Effector CD4-positive, alpha-beta T cell (primary cell): Measurements from ENCODE around the gene NANOS2. TPM values are rescaled to one million over a fixed set of nuclear protein-coding genes. Genes with fewer than 3 reads are reported as not detected.

Source experiments
- DNase-seq: peaks from one replicate; pipeline ENCODE4 v3.0.0-alpha.2; 2020
- total RNA-seq: gene quantifications from one replicate; lab custom pipeline; 2026; lab: John Stamatoyannopoulos, UW

Gene NANOS2
- total RNA-seq = not detected

DNA sequence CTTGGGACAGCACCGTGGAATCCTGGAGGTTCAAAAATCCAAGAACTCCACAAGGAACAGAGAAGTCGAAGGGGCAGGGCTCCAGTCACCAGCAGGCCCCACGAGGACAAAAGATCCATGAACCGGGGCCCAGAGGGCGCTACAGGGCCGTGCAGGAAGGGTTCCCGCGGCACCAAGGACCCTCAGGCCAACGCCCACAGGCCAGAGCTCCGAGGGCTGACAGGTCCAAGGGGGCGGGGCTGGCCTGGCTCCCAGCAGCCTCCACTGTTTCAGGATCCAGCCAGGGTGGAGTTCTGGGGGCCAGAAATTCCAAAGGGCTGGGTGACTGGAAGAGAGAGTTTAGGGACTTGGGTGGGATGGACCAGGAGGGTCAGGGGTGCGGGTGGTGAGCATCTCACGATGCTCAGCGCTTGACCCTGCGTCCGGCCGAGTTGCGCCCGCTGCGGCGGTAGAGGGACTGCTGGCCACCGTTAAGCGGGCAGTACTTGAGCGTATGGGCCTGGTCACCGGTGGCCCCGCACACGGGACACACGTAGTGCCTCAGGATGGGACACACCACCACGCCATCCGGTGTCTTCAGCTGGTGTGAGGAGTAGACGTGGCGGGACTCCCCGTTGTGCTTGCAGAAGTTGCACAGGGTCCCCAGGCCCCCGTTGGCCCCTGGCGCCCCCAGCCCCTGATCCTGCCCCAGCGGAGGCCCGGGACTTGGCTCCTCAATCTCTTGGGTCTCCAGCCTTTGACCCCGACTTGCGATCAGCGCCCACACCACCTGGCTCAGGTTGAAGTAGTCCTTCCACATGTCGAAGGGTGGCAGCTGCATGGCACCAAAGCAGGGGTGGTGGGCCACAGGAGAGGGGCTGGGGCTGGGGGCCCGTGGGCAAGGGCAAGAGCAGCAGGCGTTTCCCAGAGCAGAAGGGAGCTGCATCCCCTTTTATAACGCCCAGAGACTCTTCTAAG, at the start of gene NANOS2:
Gene NANOS2 (minus strand): TSS at position 905 of the 957 bp plus-strand sequence. CDS start 85 bp downstream, at position 820.
- DNase-seq = no peak

DNA sequence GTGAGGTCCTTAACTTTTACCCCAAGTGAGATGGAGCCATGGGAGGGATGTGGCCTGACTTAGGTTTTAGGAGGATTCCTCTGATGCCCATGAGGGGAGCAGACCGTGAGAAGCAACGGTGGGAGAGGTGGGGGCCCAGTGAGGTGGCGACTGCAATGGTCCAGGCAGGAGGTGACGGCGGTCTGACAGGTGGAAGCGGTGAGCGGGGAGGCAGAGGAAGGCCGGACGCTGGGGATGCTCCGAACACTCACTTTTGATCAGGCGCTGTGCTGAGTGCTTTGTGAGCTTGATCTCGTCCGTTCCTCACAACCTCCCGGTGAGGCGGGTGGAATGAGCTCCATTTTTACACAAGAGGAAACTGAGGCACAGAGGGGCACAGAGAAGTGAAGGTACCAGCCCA, 47.4 kb upstream of the NANOS2 start:
- DNase-seq = no peak

DNA sequence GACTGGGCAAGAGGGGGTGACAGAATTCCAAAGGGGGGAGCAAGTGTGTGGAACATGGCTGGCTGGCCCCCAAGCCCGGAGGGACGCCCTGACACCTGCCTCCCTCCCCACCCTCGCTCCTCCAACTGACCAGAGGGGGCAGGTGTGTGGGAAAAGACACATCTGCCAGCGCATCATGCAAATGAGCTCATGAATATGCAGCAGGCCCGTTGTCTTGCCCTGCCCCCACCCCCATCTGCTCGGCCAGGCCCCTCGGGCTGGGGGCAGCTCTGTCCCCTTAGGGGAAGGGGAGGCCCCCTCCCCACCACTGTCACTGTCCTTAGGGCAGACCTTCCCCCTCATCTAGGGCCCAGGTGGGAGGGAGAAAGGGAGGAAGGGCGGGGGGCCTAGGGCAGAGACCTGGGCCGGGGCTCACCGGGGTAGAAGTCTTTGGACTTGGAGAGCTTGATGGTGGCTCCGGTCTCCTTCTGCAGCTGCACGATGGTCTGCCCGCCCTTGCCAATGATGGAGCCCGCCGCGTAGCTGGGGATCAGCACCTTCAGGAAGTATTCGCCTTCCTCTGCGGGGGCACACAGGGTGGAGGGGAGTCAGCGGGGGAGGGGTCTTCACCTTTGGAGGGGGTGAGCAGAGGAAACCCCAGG, 46.1 kb upstream of the NANOS2 start:
- no peak for DNase-seq

DNA sequence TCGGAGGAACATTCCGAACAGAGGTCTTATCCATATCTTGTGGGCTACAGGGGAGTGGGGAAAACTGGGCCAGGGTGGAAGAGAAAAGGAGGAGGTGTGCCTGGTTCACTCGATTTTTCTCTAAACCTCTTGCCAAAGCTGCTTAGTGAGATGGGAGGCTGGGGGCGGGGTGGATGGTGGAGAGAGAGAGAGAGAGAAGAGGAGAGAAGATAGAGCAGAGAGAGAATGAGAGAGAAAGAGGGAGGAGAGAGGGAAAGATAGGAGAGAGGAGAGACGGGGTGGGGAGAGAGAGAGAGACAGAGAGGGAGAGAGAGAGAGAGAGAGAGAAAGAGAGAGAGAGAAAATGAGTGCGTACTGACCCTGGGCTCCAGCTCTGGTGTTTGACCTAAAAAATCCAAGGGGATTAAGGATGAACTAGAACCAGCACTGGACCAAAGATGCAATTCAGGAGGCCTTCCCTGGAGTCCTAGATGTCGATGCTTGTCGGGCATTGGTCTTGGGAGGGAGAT, 45.0 kb upstream of the NANOS2 start:
- no peak for DNase-seq

DNA sequence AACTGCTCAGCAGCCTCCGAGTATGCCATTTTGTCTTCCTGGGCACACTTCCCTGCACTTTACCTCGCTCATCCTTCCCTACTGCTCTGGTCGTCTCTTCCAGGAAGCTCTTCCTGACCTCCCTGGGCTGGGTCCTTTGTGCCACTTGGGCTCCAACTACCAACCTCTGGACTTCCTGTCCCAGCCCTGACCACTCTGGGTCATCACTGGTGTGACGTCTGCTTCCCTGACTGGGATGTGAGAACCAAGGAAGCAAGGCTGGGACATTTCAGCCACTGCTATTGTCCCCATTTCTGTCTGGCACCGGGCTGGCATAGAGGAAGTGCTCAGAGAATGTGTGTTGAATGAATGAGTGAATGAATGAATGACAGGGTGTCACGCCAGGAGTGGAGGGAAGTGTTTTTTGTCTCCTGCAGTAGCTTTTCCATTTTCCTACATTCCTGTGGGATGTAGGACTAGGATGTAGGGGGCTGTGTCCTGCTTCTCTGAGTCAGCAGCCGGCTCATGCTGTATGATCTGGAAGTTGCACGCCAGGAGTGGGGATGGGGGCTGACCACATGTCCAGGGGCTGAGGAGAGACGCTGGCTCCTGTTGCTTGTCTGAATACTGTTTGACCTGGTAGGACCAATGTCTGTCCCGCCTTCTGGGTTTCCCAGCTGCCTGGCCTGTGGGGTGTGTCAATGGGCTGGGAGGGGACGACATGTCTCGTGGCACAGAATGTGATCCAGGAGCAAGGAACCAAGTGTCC, 44.4 kb upstream of the NANOS2 start:
- DNase-seq = no peak

DNA sequence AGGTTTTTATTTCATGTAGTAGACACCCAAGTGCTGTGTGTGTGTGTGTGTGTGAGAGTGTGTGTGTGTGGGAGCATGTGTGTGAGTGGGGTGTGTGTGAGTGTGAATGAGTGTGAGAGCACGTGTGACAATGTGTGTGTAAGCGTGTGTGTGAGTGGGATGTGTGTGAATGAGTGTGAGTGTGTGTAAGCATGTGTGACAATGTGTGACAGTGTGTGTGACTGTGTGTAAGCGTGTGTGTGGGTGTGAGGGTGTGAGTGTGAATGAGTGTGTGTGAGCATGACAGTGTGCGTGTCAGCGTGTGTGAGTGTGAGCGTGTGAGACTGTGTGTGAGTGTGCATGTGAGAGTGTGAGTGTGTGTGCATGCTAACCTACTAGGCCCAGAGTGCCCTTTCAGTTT, 43.7 kb upstream of the NANOS2 start:
- no peak for DNase-seq

DNA sequence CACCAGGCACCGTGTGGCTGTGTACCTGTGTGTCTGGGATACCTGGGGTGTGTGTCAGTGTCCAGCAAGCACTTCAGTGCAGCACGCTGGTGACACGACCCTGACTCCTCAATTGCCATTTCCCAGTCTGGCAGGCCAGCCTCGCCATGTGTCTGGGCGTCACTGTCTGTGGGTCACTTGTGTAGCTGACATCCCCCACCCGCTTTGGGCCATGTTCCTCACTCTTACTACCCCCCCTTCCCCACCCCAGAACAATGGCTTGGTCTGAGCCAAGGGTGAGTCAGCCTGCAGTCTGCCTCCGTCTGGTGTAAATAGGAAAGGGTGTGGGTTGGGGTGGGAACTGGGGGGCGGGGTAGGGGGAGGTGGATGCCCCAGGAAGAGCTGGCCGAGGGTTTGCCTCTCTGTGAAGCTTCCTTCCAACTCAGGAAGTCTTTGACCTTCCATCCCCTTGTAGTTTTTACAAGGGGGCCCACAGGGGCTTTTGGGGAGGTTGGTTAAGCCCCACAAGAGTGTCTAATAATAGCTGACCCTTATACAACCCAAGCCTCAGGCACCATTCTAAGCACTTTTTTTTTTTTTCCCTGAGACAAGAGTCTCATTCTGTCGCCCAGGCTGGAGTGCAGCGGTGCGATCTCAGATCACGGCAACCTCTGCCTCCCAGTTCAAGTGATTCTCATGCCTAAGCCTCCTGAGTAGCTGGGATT, 41.5 kb upstream of the NANOS2 start:
- no peak for DNase-seq

DNA sequence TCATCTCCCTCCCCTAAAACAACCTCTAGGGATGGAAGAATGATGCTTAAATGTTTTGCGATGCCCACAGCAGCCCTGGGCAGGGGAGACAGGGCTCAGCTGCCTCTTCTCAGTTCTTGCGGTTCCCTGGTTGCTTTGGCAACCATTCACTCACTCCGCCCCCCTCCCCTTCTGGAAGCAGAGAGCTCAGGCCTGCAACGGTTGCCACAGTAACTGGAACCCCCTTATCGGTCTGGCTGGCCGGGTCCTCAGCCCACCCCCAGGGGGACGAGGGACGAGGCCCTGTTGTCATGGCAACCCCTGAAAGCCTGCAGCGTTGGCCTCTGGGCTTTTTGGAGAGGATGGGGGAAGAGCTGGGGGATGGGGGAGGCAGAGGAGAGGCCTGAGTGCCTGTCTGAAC, 39.6 kb upstream of the NANOS2 start:
- no peak for DNase-seq

DNA sequence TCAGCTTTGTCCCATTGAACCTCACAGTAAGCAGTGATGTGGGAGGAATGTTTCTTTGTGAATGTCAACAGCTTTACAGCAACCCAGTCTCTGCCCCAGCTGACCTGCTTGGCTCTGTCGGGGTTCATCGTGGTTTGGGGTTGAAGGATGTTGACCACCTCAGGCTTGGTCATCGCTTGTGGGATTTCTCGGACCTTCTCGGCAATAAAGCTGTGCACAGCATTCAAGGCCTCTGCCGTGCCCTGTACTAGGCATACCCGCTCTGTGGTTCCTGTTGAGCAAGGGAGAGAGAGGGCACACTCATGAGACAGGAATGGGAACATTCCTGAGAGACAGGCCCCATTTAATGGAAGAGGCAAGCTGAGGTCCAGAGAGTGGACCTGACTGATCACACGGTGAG, 39.1 kb upstream of the NANOS2 start:
- no peak for DNase-seq

DNA sequence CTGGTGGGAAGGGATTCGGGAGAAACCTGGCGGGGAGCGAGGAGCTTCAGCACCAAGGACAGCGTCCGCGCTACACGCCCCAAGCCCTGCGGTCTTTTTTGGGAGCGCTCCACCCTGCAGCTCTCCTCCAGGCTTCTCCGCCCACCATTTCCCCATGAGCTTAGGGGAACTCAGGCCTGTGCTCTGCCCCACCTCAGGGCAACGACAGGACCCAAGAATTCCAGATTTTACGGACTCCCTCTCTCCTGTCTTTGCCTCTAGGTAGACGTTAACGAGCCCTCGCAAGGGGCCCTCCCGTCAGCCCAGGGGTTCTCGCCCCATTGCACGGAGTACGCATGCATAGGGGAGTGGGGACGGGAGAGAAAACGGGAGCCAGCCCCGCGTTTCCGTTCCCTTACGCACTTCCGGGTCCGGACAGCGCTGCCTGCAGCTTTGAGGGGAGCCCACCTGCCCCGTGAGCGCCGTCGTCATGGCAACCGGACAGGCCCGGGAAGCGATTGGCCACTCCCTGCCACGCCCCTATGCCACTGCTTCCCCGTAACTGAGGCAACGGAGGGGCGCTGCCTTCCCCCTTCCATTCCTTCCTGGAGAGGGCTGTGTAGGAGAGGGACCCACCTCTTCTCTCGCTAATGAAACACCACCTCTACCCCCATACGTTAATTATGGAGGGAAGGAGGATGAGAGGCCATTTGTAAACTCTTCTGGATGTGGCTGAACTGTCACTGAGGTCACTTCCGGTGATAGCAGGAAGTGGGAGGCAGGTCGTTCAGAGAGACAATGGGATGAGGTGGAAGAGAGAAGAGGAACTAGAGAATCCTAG, 38.3 kb upstream of the NANOS2 start:
- no peak for DNase-seq

DNA sequence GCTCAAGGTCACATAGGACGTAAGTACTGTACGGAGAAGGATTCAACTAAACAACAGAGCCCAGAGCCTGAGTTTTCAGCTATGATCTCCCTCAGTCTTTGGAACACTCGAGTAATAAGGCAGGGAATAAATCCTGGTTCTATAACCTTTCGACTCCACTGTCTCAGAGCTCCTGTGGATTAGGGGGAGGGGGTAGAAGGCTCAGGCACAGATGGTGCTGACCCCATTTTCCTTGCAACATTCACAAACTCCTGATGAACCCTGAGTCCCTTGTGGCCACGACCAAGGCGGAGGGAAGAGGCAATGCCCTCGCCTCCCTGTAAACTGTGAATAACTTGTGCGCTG, 37.7 kb upstream of the NANOS2 start:
- no peak for DNase-seq

DNA sequence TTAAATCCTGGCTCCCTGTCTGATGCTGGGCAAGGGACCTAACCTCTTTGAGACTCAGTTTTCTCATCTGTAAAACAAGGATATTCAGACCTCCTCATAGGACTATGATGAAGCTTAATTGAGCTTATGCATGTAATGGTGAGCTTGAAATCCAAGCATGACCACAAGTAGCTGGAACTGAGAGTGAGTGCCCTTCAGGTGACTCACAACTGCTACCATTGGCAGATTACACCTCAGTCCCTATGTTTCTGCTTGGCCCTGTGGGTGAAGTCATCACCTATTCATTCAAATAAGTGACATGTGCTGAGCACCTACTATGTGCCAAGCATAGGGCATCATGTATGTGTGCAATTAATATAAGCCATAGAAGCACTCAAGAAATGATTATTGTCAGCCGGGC, 33.3 kb upstream of the NANOS2 start:
- no peak for DNase-seq

DNA sequence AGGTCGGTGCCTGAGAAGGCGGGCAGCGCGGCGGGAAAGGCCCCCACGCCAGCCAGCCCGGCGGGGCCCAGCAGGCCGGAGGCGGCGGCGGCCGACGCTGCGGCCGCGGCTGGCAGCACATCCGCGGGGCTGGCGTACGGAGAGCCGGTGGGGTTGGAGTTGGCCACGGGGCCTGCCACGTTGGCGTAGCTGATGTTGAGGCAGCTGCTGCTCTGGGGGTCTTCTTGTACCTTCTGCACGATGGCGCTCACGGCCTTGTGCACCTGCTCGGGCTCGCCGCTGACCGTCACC, 25.9 kb upstream of the NANOS2 start:
- no peak for DNase-seq

DNA sequence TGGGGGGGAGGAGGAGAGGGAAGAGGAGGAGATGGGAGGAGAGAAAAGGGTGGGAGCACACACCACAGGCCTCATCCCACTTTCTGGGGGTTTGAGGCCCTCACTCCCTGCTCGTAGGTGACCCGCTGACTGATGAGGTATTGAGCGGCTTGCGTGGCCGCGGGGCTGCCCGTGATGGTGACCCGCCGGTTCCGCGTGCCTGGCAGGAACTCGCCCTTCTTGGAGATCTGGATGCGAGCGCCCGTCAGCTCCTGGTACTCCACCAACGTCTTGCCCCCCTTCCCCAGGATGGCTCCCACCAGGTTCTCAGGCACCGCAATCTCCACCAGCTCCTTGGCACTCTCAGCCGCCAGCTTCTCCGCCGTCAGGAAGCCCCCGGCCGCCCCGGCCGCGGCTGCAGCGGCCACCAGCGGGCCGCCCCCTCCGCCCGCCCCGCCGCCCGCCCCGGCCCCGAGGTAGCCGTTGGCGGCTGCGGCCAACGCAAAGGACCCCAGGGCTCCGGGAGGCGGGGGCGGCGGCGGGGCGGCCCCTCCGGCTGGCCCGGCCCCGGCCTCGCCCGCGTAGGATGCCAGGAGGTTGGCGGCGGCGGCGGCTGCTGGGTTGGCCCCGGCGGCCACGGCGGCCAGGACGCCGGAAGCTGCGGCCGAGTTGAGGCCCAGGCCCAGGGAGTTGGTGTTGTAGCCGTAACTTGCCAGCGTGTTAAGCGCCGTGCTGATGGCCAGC, 25.4 kb upstream of the NANOS2 start:
- no peak for DNase-seq

DNA sequence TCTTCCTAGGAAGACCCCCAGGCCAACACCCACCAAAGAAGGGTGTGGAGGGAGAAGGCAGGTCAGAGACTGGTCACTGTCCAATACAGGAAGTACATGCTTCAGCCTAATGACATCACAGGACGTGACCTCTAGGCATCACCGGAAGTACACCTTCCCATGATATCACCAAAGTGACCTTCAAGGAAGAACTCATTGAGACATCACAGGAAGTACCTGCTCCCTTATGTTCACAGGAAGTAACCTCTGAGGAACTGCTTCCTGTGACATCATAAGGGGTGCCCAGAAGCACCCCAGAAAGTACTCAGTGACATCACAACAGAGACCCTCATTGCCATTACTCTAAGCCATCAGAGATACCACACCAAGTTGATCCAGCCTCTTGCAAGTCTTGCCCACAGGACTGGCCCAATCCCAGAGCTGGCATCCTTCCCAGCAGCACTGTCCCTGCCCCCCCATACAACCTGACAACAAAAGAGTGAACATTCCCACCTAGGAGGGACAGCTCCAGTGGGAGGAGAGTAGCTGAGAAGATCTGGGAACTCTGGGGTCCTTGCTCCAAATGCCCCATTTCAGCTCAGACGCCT, 24.2 kb upstream of the NANOS2 start:
- DNase-seq = no peak

DNA sequence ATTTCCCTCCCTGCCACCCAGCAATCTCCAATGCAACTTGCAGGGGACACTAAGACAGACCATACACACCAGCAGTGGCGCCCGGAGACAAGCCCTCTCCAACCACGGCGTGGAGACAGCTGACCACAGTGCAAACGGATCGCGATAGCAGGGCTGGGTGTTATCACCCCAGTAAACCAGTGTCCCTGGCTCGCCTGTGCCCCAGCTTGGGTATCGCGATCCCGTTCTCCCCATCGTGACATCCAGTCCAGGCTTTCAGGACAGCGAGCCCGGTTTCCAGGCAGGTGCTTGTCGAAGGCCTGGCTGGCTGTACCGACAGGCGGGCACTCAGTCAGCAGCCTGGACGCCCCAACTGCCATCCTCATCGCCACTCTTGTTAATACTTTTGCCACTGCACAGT, 20.7 kb upstream of the NANOS2 start:
- no peak for DNase-seq

DNA sequence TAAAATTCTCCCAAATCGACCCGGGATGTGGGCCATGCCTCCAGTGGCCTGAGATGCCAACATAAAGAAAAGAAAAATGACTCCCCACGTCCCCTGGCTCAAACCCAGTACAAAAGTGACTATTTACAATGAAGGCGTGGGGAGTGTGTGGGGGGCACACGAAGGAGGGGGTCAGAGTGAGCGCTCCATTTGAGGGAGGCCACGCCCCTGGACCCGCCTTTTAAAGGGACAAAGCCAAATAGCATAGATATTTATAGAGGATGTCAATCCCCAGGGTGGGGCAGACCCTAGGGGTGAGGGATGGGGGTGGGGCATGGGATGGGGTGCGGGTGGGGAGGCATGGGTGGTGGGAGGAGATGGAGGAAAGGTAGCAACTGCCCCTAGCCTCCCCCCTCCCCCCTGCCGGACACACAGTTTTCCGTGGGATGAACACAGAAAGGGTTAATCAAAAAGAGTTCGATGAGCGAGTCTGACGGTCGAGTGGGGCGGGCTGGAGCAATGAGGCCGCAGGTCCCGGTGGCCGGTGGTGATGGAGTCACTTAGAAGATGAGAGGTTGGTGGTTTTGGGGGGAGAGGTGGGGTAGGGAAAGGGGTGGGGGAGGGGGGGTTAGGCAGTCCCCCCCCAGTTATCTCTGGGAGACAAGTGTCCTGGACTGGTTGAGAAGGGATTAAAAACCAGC, 20.1 kb upstream of the NANOS2 start:
- no peak for DNase-seq

DNA sequence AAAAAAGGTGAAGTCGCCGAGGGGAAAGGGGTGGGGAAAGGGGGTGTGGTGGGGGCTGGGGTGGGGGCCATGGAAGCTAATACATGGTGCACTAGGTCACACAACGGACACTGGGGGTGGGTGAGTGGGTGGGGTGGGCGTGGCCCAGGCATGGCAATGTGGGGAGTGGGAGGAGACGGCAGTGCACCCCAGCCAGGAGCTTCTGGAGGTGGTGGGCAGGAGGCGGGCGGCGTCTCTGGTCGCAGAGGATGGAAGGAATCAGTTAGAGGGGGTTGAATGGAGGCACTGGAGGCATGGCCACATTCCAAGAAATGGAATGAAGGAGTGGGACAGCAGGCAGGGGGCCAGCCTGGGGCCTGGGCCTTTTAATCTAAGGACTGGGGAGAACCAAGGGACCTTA, 19.2 kb upstream of the NANOS2 start:
- DNase-seq = no peak

DNA sequence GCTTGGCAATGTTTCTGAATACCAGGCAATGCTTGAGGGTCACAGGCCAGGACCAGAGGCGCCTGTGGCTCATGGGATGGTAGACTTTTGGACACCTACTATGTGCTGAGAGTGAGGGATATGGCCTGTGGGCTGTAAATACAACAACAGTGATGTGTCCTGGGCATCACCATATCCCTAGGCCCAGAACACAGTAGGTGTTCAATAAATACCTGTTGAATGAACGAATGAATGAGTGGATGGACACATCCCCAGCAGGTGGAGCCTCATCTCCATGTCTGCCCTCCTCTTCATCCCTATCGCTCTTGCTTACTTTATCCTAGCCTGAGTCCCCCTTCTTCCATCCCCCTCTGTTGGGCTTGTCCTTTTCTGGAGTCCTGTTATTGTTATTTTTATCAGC, 16.5 kb upstream of the NANOS2 start:
- DNase-seq = no peak

DNA sequence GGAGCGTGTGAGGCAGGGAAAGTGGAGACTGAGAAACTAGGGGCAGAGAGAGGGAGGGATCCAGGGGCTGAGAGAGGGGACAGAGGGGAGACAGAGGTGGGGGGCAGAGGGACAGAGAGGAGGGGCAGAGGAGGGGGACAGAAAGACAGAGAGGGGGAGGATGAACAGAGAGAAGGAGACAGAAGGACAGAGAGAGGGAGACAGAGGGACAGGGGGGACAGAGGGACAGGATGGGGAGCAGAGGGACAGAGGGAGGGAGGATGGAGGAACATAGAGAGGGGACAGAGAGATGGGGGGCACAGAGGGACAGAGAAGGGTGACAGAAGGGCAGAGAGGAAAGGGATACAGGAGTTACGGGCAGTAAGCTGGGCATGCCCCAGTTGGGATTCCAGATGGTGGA, 14.7 kb upstream of the NANOS2 start:
- DNase-seq = no peak
